Caki2 (cell line): Measurements from ENCODE around the gene ATXN1. TPM values are rescaled to one million over a fixed set of nuclear protein-coding genes. Genes with fewer than 3 reads are reported as not detected.

ENCODE experiments used
- DNase-seq: peaks from one replicate; pipeline ENCODE4 v3.0.0-alpha.2; 2015; ENCODE audit warnings: low read depth
- in situ Hi-C: cut with HindIII; loops from 2 replicates; pipeline ENCODE4 v1.10.0; 2016; ENCODE audit warnings: low sequenced_read_pairs, low pct_unique_long_range_greater_than_20kb, mixed read lengths
- total RNA-seq: library from RNA; depleted of rRNA; stranded (reverse); fragments of >200 nt; shearing (Covaris generic); gene quantifications from 2 replicates; pipeline ENCODE4 v1.2.3, GENCODE V29; 2014; ENCODE audit warnings: low replicate concordance

The ATXN1 gene
- total RNA-seq, 1 experiment from 2014 or later: 23.8 TPM

- no peak for DNase-seq
- in situ Hi-C loops: no loop called here
Observed at GRCh38 chr6:16521528-16521927, 239.7 kb downstream of the ATXN1 start.

GRCh38 chr6:16519265-16520242 lies 241.7 kb downstream of the ATXN1 start:
- in situ Hi-C loops: no loop called here

GRCh38 chr6:16518265-16518664 lies 243.0 kb downstream of the ATXN1 start:
- no peak for DNase-seq
- in situ Hi-C loops: no loop called here

More at GRCh38 chr6:16519265-16520242, 241.7 kb downstream of the ATXN1 start:
- DNase-seq: no peak

- DNase-seq: peak; percentile 56
- in situ Hi-C loops: no loop called here
Observed at GRCh38 chr6:16514249-16514648, 247.0 kb downstream of the ATXN1 start.

- no peak for DNase-seq
- in situ Hi-C loops: no loop called here
Observed at GRCh38 chr6:16512544-16513290, 248.5 kb downstream of the ATXN1 start.

- in situ Hi-C loops: no loop called here
- DNase-seq: no peak
Observed at GRCh38 chr6:16511723-16512489, 249.4 kb downstream of the ATXN1 start.

GRCh38 chr6:16511040-16511660 lies 250.1 kb downstream of the ATXN1 start:
- in situ Hi-C loops: no loop called here
- peak; percentile 65 for DNase-seq

GRCh38 chr6:16510245-16510644 lies 251.0 kb downstream of the ATXN1 start:
- no peak for DNase-seq
- in situ Hi-C loops: no loop called here

GRCh38 chr6:16508959-16509358 lies 252.3 kb downstream of the ATXN1 start:
- in situ Hi-C loops: no loop called here

GRCh38 chr6:16505711-16506357 lies 255.4 kb downstream of the ATXN1 start:
- DNase-seq: no peak
- in situ Hi-C loops: no loop called here

More at GRCh38 chr6:16508959-16509358, 252.3 kb downstream of the ATXN1 start:
- DNase-seq: no peak

- in situ Hi-C loops: no loop called here
- no peak for DNase-seq
Observed at GRCh38 chr6:16504609-16505008, 256.7 kb downstream of the ATXN1 start.

- DNase-seq: no peak
- in situ Hi-C loops: no loop called here
Observed at GRCh38 chr6:16503970-16504415, 257.3 kb downstream of the ATXN1 start.

GRCh38 chr6:16503241-16503775 lies 258.0 kb downstream of the ATXN1 start:
- in situ Hi-C loops: no loop called here

GRCh38 chr6:16498957-16499356 lies 262.3 kb downstream of the ATXN1 start:
- DNase-seq: no peak
- in situ Hi-C loops: no loop called here

More at GRCh38 chr6:16503241-16503775, 258.0 kb downstream of the ATXN1 start:
- no peak for DNase-seq

- in situ Hi-C loops: no loop called here
- DNase-seq: no peak
Observed at GRCh38 chr6:16498237-16498636, 263.0 kb downstream of the ATXN1 start.

- no peak for DNase-seq
- in situ Hi-C loops: no loop called here
Observed at GRCh38 chr6:16496991-16497801, 264.1 kb downstream of the ATXN1 start.
